ENCODE results near the gene ZFAND5. TPM values are rescaled to one million over a fixed set of nuclear protein-coding genes. Genes with fewer than 3 reads are reported as not detected.

ZFAND5 gene
- total RNA-seq, 1 donor from 2014 or later = 189 TPM

DNA sequence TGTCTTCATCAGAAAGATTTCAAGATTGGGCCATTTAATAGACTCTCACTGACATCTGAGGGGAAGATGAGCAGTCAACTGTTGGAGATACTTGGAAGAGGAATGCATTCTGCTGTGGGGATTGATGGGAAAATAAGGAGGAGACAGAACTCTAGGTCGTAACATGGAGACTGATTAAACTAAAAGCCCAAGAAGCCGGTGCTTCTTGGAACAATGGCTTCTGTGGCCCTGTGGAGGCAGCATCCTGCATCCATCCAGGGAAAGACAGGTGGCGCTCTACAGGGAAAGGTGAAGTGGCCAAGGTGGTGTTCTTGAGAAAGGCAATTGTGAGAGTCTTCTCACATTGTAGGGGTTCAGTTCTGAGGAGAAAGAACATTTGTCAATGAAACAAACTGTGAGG is 31.3 kb downstream of the ZFAND5 start:
- Histone ChIP-seq H3K27me3 (no peaks in the 10 kb centered on the region), H3K4me3 (no peak overlapping the region), H3K36me3 (no peaks in the 10 kb centered on the region), H3K27ac (no peak overlapping the region), H3K9me3 (no peaks in the 10 kb centered on the region), H3K4me1 (no peaks in the 10 kb centered on the region)
- no peak for TF ChIP-seq CTCF (IDR thresholded peaks at IDR 0.05)
- intact Hi-C loops (cut with DNase I) = no loop called here
- DNase-seq (ENCODE audit: low spot score in 2 of 2) = no peak

- DNase-seq (ENCODE audit: low spot score in 2 of 2) = no peak
- H3K9me3 ChIP-seq = no peaks in the 10 kb centered on the region
- no peak for TF ChIP-seq CTCF (IDR thresholded peaks at IDR 0.05)
- H3K4me1 ChIP-seq = no peaks in the 10 kb centered on the region
- H3K27me3 ChIP-seq = no peaks in the 10 kb centered on the region
- H3K4me3 ChIP-seq = no peak overlapping the region
- no peak overlapping the region for H3K27ac ChIP-seq
- intact Hi-C loops (cut with DNase I) = no loop called here
- H3K36me3 ChIP-seq = no peaks in the 10 kb centered on the region
Measured at GRCh38 chr9:72333197-72333596, 31.8 kb downstream of the ZFAND5 start.

- no peaks in the 10 kb centered on the region for H3K4me1 ChIP-seq
- DNase-seq (ENCODE audit: low spot score in 2 of 2) = no peak
- H3K27ac ChIP-seq = no peak overlapping the region
- H3K27me3 ChIP-seq = no peaks in the 10 kb centered on the region
- TF ChIP-seq CTCF (IDR thresholded peaks at IDR 0.05) = no peak
- no peaks in the 10 kb centered on the region for H3K9me3 ChIP-seq
- intact Hi-C loops (cut with DNase I) = no loop called here
- no peaks in the 10 kb centered on the region for H3K36me3 ChIP-seq
- H3K4me3 ChIP-seq = no peak overlapping the region
Measured at GRCh38 chr9:72332351-72332750, 32.7 kb downstream of the ZFAND5 start.

DNA sequence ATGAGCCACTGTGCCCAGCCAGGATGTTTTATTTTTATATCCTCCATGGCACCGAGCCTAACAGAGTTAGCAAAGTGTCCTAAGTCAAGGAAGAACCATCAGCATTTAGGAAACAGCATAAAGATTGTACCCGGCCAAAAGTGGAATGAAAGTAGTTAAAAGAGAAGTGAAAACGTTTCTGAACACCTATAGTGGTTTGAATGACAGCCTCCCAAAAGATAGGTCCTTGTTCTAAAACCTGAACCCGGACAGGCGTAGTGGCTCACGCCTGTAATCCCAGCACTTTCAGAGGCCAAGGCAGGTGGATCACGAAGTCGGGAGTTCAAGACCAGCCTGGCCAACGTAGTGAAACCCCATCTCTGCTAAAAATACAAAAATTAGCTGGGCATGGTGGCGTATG is 37.4 kb downstream of the ZFAND5 start:
- no peak for DNase-seq (ENCODE audit: low spot score in 2 of 2)
- Histone ChIP-seq H3K9me3 (no peaks in the 10 kb centered on the region), H3K27ac (no peak overlapping the region), H3K27me3 (no peaks in the 10 kb centered on the region), H3K4me3 (no peak overlapping the region), H3K36me3 (no peaks in the 10 kb centered on the region), H3K4me1 (no peaks in the 10 kb centered on the region)
- TF ChIP-seq CTCF (IDR thresholded peaks at IDR 0.05) = no peak
- intact Hi-C loops (cut with DNase I) = no loop called here

DNA sequence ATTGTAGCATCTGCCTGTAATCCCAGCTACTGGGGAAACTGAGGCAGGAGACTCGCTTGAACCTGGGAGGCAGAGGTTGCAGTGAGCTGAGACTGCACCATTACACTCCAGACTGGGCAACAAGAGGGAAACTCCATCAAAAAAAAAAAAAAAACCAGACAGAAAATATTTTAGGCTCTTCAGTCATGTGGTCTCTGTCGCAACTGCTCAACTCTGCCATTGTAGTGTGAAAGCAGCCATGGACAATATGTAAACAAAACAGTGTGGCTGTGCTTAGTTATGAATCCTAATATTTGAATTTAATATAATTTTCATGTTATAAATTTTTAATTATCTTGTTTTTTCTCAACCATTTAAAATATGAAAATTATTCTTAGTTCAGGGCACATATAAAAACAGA is 38.4 kb downstream of the ZFAND5 start:
- TF ChIP-seq CTCF (IDR thresholded peaks at IDR 0.05) = no peak
- H3K36me3 ChIP-seq = no peaks in the 10 kb centered on the region
- H3K4me1 ChIP-seq = no peaks in the 10 kb centered on the region
- intact Hi-C loops (cut with DNase I) = no loop called here
- no peak overlapping the region for H3K4me3 ChIP-seq
- H3K27ac ChIP-seq = no peak overlapping the region
- H3K27me3 ChIP-seq = no peaks in the 10 kb centered on the region
- no peak for DNase-seq (ENCODE audit: low spot score in 2 of 2)
- H3K9me3 ChIP-seq = no peaks in the 10 kb centered on the region

DNA sequence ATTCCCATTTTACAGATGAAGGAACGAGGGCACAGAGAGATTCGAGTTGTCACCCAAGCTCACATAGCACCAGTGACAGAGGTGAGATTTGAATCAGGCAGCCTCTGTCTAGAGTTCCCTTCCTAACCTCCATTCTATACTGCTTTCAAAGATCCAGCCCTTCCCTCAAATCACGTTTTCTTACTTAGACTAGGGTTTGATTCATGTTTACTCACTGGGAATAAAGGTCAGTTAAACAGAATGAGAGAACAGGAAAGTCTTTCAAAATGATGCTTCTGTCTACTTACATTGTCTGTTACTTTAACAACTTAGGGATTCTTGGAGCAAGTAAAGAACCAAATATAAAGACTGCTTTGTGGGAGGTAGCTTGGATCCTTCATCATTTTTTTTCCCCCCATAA is 40.0 kb downstream of the ZFAND5 start:
- intact Hi-C loops (cut with DNase I) = no loop called here
- H3K36me3 ChIP-seq = no peaks in the 10 kb centered on the region
- no peak for DNase-seq (ENCODE audit: low spot score in 2 of 2)
- H3K27me3 ChIP-seq = no peaks in the 10 kb centered on the region
- no peaks in the 10 kb centered on the region for H3K4me1 ChIP-seq
- no peaks in the 10 kb centered on the region for H3K9me3 ChIP-seq
- H3K27ac ChIP-seq = no peak overlapping the region
- H3K4me3 ChIP-seq = no peak overlapping the region
- no peak for TF ChIP-seq CTCF (IDR thresholded peaks at IDR 0.05)

All from ascending aorta (tissue), 2 donors.